Measurements from ENCODE around the gene IDH3G. TPM values are rescaled to one million over a fixed set of nuclear protein-coding genes. Genes with fewer than 3 reads are reported as not detected.

Gene IDH3G
- 62.2 and 91.4 TPM in 2 replicates for total RNA-seq

DNA sequence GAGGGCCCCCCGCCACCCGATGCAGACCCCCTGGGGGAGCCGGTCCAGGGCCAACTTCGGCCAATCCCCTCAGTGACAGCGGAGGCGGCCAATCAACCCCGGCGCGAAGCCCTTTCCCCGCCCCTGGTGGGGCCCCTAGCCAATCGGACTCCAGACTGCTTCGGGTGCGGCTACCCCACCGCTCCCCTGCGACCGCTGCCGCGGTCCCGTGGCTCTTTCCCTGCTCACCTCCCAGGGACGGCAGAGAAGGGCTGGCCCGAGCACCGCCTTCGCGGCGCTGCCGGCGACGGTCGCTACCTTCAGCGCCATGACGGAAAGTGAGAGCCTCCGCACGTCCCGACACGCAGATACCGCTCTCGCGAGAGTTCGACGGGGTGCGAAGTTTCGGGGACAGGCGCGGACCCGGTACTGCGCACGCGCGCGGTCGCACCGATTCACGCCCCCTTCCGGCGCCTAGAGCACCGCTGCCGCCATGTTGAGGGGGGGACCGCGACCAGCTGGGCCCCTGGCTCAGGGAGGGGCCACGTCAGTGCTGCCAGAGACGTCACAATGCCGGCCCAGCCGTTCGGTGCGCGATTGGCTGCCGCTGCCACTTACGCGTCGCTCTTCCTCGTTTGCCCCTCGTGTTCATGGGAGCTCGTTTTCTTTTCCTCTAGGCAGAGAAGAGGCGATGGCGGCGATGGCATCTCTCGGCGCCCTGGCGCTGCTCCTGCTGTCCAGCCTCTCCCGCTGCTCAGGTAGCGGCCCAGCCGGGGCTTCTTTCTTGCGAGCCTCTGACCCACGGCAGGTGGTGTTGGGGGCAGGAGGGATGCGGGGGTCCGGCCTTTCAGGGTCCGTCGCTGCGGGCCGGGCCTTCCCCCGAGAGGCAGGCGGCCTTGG is at the start of gene IDH3G, which contains the start of gene SSR4:
Gene IDH3G (minus strand): TSS at position 358 of the 879 bp plus-strand sequence. CDS start 49 bp downstream, at position 309.
Gene SSR4 (plus strand): TSS at position 651 of the 879 bp plus-strand sequence. CDS start 20 bp downstream, at position 671.
- H3K4me3 ChIP-seq (ENCODE audit: low read depth, low read length) = peak within 1 kb of the TSS; percentile 69
- DNase-seq (ENCODE audit: low read depth) = peak; percentile 30
- TF ChIP-seq, protein P1, sequence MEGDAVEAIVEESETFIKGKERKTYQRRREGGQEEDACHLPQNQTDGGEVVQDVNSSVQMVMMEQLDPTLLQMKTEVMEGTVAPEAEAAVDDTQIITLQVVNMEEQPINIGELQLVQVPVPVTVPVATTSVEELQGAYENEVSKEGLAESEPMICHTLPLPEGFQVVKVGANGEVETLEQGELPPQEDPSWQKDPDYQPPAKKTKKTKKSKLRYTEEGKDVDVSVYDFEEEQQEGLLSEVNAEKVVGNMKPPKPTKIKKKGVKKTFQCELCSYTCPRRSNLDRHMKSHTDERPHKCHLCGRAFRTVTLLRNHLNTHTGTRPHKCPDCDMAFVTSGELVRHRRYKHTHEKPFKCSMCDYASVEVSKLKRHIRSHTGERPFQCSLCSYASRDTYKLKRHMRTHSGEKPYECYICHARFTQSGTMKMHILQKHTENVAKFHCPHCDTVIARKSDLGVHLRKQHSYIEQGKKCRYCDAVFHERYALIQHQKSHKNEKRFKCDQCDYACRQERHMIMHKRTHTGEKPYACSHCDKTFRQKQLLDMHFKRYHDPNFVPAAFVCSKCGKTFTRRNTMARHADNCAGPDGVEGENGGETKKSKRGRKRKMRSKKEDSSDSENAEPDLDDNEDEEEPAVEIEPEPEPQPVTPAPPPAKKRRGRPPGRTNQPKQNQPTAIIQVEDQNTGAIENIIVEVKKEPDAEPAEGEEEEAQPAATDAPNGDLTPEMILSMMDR (conservative IDR thresholded peaks at IDR 0.05; ENCODE audit: low read depth, low read length) = no peak

DNA sequence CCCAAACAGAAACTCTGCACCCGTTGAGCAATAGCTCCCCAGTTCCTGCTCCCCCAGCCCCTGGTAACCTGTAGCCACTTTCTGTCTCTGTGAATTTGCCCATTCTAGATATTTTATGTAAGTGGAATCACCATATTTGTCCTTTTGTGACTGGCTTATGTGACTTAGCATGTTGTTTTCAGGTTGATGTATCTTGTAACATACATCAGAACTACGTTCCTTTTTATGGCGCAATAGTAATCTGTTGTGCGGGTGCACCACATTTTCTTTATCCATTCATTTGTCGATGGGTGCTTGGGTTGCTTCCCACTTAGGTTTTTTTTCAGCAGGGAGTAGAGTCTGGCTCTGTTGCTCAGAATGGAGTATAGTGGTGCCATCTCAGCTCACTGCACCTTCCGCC is 42.7 kb upstream of the IDH3G start:
- H3K4me3 ChIP-seq (ENCODE audit: low read depth, low read length) = no peak overlapping the region
- TF ChIP-seq, protein P1 (conservative IDR thresholded peaks at IDR 0.05; ENCODE audit: low read depth, low read length) = no peak
- no peak for DNase-seq (ENCODE audit: low read depth)

GRCh38 chrX:153832728-153833127 is 38.6 kb upstream of the IDH3G start:
- H3K4me3 ChIP-seq (ENCODE audit: low read depth, low read length) = no peak overlapping the region
- DNase-seq (ENCODE audit: low read depth) = no peak

GRCh38 chrX:153831429-153832150 is 37.4 kb upstream of the IDH3G start:
- no peak for DNase-seq (ENCODE audit: low read depth)
- TF ChIP-seq, protein P1 (conservative IDR thresholded peaks at IDR 0.05; ENCODE audit: low read depth, low read length) = no peak
- no peak overlapping the region for H3K4me3 ChIP-seq (ENCODE audit: low read depth, low read length)

More at GRCh38 chrX:153832728-153833127, 38.6 kb upstream of the IDH3G start:
- TF ChIP-seq, protein P1 (conservative IDR thresholded peaks at IDR 0.05; ENCODE audit: low read depth, low read length) = no peak

- DNase-seq (ENCODE audit: low read depth) = no peak
- TF ChIP-seq, protein P1 (conservative IDR thresholded peaks at IDR 0.05; ENCODE audit: low read depth, low read length) = no peak
- H3K4me3 ChIP-seq (ENCODE audit: low read depth, low read length) = no peak overlapping the region
These were observed 36.7 kb upstream of the IDH3G start for GRCh38 chrX:153830640-153831428.

DNA sequence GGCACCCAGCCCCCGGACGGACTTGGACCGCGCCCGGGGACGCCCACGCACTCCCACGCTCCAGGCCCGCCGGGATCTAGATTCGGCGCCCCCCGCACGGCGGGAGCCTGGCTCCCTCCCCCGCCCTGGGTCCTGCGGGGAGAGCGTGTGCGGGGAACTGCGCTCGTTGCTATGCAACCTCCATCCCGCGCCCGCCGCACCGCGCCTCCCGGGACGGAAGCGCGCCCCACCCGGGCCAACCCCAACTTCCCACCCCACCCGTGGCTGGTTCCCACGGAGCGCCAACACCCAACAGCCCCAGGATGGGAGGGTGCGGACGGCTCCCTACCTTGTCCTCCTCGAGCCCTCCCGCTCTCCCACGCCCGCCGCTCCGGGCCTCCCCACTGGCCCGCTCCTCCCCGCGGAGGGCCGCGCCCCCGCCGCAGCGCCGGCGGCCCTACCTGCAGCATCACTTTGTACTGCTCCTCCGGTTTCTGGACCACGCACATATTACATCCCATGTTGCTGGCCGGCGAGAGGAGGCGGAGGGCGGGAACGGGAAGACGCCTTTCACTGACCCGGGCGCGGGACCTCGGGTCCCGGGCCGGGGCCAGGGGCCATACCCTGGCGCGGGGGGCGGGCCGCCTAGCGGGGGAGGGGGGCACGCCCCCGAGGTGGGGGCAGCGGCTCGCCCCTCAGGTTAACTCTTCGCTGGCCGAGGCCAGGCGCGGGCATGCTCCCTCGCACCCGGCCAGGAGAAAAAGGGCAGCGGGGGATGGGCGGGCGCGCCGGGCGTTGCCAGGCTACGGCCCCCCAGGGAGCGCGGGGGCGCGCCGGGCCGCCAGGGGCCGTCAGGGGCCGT is 35.8 kb upstream of the IDH3G start, which contains the start of gene PDZD4:
Gene PDZD4 (minus strand): TSS at position 746 of the 841 bp plus-strand sequence. CDS start 246 bp downstream, at position 500.
- TF ChIP-seq, protein P1 (conservative IDR thresholded peaks at IDR 0.05; ENCODE audit: low read depth, low read length) = no peak
- no peak for DNase-seq (ENCODE audit: low read depth)
- H3K4me3 ChIP-seq (ENCODE audit: low read depth, low read length) = no peak within 1 kb of the TSS
